SU-DHL-6 (cell line): ENCODE results near the gene SUN2.

Experiments used
- H2AFZ ChIP-seq: fragments of 200-600 bp; sonication (generic); 2 replicates; pipeline ENCODE4 v1.6.1; 2014; ENCODE audit warnings: low read depth, mild to moderate bottlenecking, moderate library complexity, mixed read lengths, antibody characterized with exemption, low read length; ENCODE audit not compliant: severe bottlenecking
- H3F3A ChIP-seq: fragments of 200-600 bp; shearing (Covaris generic); 2 replicates; pipeline ENCODE4 v1.6.0; 2016; ENCODE audit warnings: antibody characterized with exemption, mild to moderate bottlenecking; ENCODE audit not compliant: insufficient read depth
- H3K27ac ChIP-seq: fragments of 200-600 bp; sonication (generic); 2 replicates; pipeline ENCODE4 v1.5.1; 2016; ENCODE audit warnings: low read depth, mild to moderate bottlenecking, low read length, moderate library complexity, mixed read lengths
- H3K27me3 ChIP-seq: fragments of 200-600 bp; sonication (generic), shearing (Covaris generic); 2 replicates; pipeline ENCODE4 v1.6.0; 2014; ENCODE audit warnings: mild to moderate bottlenecking, low read length
- H3K36me3 ChIP-seq: fragments of 200-600 bp; sonication (generic); 2 replicates; pipeline ENCODE4 v1.6.1; 2014; ENCODE audit warnings: mild to moderate bottlenecking, low read length, mixed read lengths
- H3K4me2 ChIP-seq: fragments of 300-600, 200-600 bp; shearing (Covaris generic), sonication (generic); 2 replicates; pipeline ENCODE4 v1.6.0; 2014; ENCODE audit warnings: low read length, low read depth, mild to moderate bottlenecking; ENCODE audit not compliant: poor library complexity, severe bottlenecking
- H3K4me3 ChIP-seq: fragments of 200-600 bp; sonication (generic); 2 replicates; pipeline ENCODE4 v1.5.1; 2014; ENCODE audit warnings: antibody characterized with exemption, low read length, mild to moderate bottlenecking, mixed read lengths; ENCODE audit not compliant: insufficient read depth, poor library complexity, severe bottlenecking
- H3K79me2 ChIP-seq: fragments of 200-600 bp; sonication (generic); 2 replicates; pipeline ENCODE4 v1.6.1; 2014; ENCODE audit warnings: mild to moderate bottlenecking, low read length, moderate library complexity; ENCODE audit not compliant: insufficient read depth
- H3K9ac ChIP-seq: fragments of 200-600 bp; sonication (generic); 2 replicates; pipeline ENCODE4 v1.7.0; 2014; ENCODE audit warnings: mild to moderate bottlenecking, low read length
- H3K9me2 ChIP-seq: fragments of 200-600 bp; sonication (generic); replicated peaks from 2 replicates; pipeline ENCODE4 v1.6.1; 2014; ENCODE audit warnings: low read length; ENCODE audit not compliant: insufficient read depth
- H3K9me3 ChIP-seq: fragments of 200-600 bp; sonication (generic); 2 replicates; pipeline ENCODE4 v1.6.1; 2014; ENCODE audit warnings: low read length, mixed read lengths; ENCODE audit not compliant: insufficient read depth
- H4K20me1 ChIP-seq: fragments of 200-600 bp; sonication (generic); 2 replicates; pipeline ENCODE4 v1.6.1; 2014; ENCODE audit warnings: low read depth, mild to moderate bottlenecking, antibody characterized with exemption, low read length, moderate library complexity, mixed read lengths
- CTCF ChIP-seq: fragments of 200-600 bp; sonication (generic); IDR thresholded peaks from one replicate; pipeline ENCODE4 v1.5.1; 2017; ENCODE audit warnings: antibody characterized with exemption, mild to moderate bottlenecking, low read length, moderate library complexity; ENCODE audit not compliant: insufficient read depth, poor library complexity, severe bottlenecking
- EZH2phosphoT487 ChIP-seq: fragments of 200-600 bp; sonication (generic), shearing (Covaris generic); conservative IDR thresholded peaks from 2 replicates; pipeline ENCODE4 v1.6.1; 2018; ENCODE audit warnings: mild to moderate bottlenecking, antibody characterized with exemption, low read length, moderate library complexity, mixed read lengths

Gene SUN2

GRCh38 chr22:38713921-38714320 is 41.9 kb downstream of the SUN2 start:
- H3F3A ChIP-seq, result no peaks in the 10 kb centered on the region
- no peak overlapping the region for H3K27ac ChIP-seq
- no peak overlapping the region for H3K4me2 ChIP-seq
- peaks cover 73% of the 10 kb centered on the region for H3K79me2 ChIP-seq
- no peaks in the 10 kb centered on the region for H3K9me2 ChIP-seq
- no peaks in the 10 kb centered on the region for H3K27me3 ChIP-seq
- H3K36me3 ChIP-seq, result no peaks in the 10 kb centered on the region
- H4K20me1 ChIP-seq, result peaks cover 9% of the 10 kb centered on the region; the same call in 1 of the 2 replicates
- no peak overlapping the region for H2AFZ ChIP-seq
- no peak overlapping the region for H3K4me3 ChIP-seq
- no peak for TF ChIP-seq EZH2phosphoT487
- no peak for TF ChIP-seq CTCF
- no peak overlapping the region for H3K9ac ChIP-seq
- no peaks in the 10 kb centered on the region for H3K9me3 ChIP-seq

- no peaks in the 10 kb centered on the region for H3K27me3 ChIP-seq
- no peaks in the 10 kb centered on the region for H3K36me3 ChIP-seq
- H3K9me3 ChIP-seq, result no peaks in the 10 kb centered on the region
- H3K27ac ChIP-seq, result no peak overlapping the region
- H3K79me2 ChIP-seq, result peaks cover 86% of the 10 kb centered on the region
- H3K4me2 ChIP-seq, result no peak overlapping the region
- H4K20me1 ChIP-seq, result peaks cover 9% of the 10 kb centered on the region; the same call in 1 of the 2 replicates
- H3F3A ChIP-seq, result no peaks in the 10 kb centered on the region
- H3K9me2 ChIP-seq, result no peaks in the 10 kb centered on the region
- no peak for TF ChIP-seq EZH2phosphoT487
- TF ChIP-seq CTCF, result no peak
- no peak overlapping the region for H2AFZ ChIP-seq
- no peak overlapping the region for H3K4me3 ChIP-seq
- H3K9ac ChIP-seq, result no peak overlapping the region
Measured at GRCh38 chr22:38712486-38713207, 43.2 kb downstream of the SUN2 start.

GRCh38 chr22:38710866-38711265 is 44.9 kb downstream of the SUN2 start:
- no peaks in the 10 kb centered on the region for H3K27me3 ChIP-seq
- peaks cover 98% of the 10 kb centered on the region for H3K79me2 ChIP-seq
- H3K9ac ChIP-seq, result no peak overlapping the region
- no peak overlapping the region for H3K4me3 ChIP-seq
- H3K36me3 ChIP-seq, result no peaks in the 10 kb centered on the region
- no peak for TF ChIP-seq EZH2phosphoT487
- TF ChIP-seq CTCF, result no peak
- no peaks in the 10 kb centered on the region for H3K9me3 ChIP-seq
- no peaks in the 10 kb centered on the region for H3F3A ChIP-seq
- no peak overlapping the region for H2AFZ ChIP-seq
- peaks cover 14% of the 10 kb centered on the region; the same call in 1 of the 2 replicates for H4K20me1 ChIP-seq
- no peak overlapping the region for H3K27ac ChIP-seq
- no peaks in the 10 kb centered on the region for H3K9me2 ChIP-seq
- no peak overlapping the region for H3K4me2 ChIP-seq
